ENCODE data around the gene RFTN1. TPM values are rescaled to one million over a fixed set of nuclear protein-coding genes. Genes with fewer than 3 reads are reported as not detected.

The RFTN1 gene
- total RNA-seq, 2 experiments from 2014 or later = 64.4 to 66.7 TPM

DNA sequence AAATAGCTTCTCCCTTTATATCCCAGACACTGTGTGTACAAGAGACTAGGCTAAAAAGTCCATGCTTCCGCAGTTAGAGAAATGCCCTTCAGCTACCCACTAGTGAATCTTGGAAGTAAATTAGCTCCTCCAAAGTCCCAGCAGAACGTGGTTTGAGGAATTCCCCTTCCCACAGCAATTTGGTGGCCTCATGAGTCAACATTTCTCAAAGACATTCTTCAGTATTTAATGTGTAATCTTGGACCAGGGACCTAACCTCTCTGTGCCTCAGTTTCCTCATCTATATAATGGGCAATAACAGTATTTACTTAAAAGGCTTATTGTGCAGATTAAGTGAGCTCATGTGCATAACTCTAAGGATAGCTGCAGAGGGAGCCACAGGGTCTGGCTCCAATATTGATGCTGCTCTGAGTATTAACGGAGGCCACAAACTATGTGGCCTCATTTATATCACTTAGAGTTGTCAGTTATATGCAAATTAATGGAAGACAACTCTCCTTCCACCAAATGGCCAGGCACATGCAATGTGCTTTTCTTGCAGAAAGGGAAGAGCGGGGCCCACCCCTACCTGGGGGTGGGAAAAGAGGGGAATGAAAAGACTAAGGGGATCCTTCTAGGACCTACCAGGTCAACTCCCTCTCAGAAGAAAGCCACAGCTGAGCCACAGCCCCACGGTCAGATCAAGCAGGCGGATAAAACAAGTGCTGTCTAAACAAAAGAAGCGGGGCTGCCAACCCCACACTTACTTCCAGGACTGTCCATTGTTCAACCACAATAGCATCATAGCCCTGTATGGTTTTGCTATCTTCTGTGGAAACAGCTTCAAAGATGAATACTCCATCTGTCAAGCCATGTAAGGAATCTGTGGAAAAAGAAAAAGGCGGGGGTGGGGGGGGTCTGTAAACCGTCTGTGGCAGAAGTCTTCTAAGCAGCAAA lies 156.0 kb downstream of the RFTN1 start:
- Mint-ChIP-seq H3K4me1 (peaks cover 17% of the 10 kb centered on the region), H3K27me3 (no peaks in the 10 kb centered on the region), H3K36me3 (peaks cover 29% of the 10 kb centered on the region), H3K4me3 (no peak overlapping the region), H3K27ac (no peak overlapping the region), H3K9me3 (no peaks in the 10 kb centered on the region)
- ATAC-seq (ENCODE audit: low read depth) = no peak
- no peak for DNase-seq
- POLR2A ChIA-PET = no interaction called here

DNA sequence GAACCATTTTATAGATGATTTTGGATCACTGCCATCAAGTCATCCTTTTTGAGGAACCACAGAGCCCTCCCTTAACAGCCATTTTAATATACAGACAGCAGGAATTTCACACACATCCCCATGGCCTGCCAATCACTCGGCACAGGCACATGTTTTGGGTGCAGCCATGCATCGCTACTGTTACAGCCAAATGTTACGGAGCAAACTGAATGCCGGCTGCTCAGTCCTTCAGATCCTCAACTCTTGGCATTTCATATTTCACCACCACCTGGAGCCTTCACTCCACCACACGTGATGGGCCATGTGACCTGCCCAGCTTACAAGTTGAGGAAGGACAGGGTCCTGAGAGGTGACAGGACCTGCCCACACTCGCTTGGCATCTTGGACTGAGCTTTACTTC lies 157.7 kb downstream of the RFTN1 start:
- ATAC-seq (ENCODE audit: low read depth) = no peak
- DNase-seq = no peak
- H3K4me1 Mint-ChIP-seq = peaks cover 17% of the 10 kb centered on the region
- POLR2A ChIA-PET = no interaction called here
- H3K36me3 Mint-ChIP-seq = peaks cover 25% of the 10 kb centered on the region
- no peaks in the 10 kb centered on the region for H3K9me3 Mint-ChIP-seq
- H3K4me3 Mint-ChIP-seq = no peak overlapping the region
- peak overlapping the region; percentile 56 for H3K27ac Mint-ChIP-seq
- H3K27me3 Mint-ChIP-seq = no peaks in the 10 kb centered on the region

- DNase-seq (no peak), ATAC-seq (ENCODE audit: low read depth) (no peak)
- Mint-ChIP-seq H3K4me3 (no peak overlapping the region), H3K4me1 (peaks cover 18% of the 10 kb centered on the region), H3K36me3 (peaks cover 35% of the 10 kb centered on the region), H3K27ac (no peak overlapping the region), H3K27me3 (no peaks in the 10 kb centered on the region), H3K9me3 (no peaks in the 10 kb centered on the region)
- POLR2A ChIA-PET = interaction anchor here (1.2 kb wide), 1 partner anchor 14 kb away, joined by 3 read pairs; no protein-coding TSS in a partner anchor
Measured at GRCh38 chr3:16354291-16354690, 159.2 kb downstream of the RFTN1 start.

DNA sequence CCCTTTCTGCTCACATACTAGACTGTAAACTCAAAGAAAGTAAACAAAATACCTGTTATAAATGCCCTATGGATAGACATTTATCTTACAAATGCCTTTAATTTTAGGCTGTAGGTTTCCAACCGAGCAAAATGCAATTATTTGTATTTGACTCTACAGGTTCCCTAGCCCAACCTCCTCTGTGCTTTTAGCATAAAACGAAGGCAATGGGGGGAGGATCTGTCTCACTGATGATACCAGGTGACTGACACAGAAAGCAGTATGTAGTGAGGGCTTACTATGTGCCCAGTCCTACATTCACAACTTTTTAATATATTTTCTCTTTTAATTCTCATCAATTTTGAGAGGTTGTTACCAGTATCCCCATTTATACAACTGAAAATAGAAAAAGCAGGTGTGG lies 161.1 kb downstream of the RFTN1 start:
- no peak for ATAC-seq (ENCODE audit: low read depth)
- no peaks in the 10 kb centered on the region for H3K27me3 Mint-ChIP-seq
- H3K27ac Mint-ChIP-seq = no peak overlapping the region

DNA sequence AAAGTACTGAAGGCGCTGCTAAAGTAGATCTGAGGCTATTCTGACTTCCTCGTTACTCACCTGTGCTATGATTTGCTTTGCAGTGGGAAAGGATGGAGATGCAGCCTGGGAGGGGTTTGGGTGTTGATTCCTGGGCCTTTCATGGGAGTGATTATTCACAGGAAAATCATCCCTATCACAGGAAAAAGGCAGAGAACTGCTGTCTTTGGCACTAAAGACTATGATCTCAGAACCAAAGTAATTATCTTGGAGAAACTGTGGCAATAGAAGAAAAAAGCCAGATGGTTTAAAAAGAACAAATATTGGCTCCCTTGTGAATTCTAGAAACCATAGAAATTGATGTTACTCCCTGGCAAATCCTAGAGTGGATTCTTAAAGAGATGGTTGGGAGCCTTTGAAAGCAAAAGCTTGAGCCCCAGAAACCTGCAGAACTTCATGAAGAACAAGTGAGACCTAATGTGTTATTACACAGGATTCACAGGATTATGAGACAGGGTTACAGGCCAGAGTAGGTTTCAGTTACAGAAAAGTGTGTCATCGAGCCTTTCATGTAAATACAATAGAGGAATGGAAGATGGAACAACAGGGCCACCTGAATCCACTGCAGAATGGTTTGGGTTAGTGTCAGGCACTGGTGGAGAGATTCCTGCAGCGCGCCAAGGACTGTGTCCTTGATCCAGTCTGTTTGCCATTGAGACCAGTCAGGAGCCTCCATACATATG lies 162.7 kb downstream of the RFTN1 start:
- Mint-ChIP-seq H3K4me3 (no peak overlapping the region), H3K9me3 (no peaks in the 10 kb centered on the region), H3K4me1 (peaks cover 23% of the 10 kb centered on the region), H3K27me3 (no peaks in the 10 kb centered on the region), H3K27ac (no peak overlapping the region), H3K36me3 (peaks cover 53% of the 10 kb centered on the region)
- ATAC-seq (ENCODE audit: low read depth) (no peak), DNase-seq (no peak)
- POLR2A ChIA-PET = no interaction called here

More for the DNA sequence above, 161.1 kb downstream of the RFTN1 start:
- Mint-ChIP-seq H3K36me3 (peaks cover 48% of the 10 kb centered on the region), H3K4me3 (no peak overlapping the region), H3K9me3 (no peaks in the 10 kb centered on the region), H3K4me1 (peaks cover 15% of the 10 kb centered on the region)
- DNase-seq = no peak
- POLR2A ChIA-PET = interaction anchor here (1.0 kb wide), 1 partner anchor 159 kb away, joined by 3 read pairs; no protein-coding TSS in a partner anchor

- ATAC-seq (ENCODE audit: low read depth) (no peak), DNase-seq (no peak)
- POLR2A ChIA-PET = no interaction called here
- peaks cover 23% of the 10 kb centered on the region for H3K4me1 Mint-ChIP-seq
- H3K9me3 Mint-ChIP-seq = no peaks in the 10 kb centered on the region
- no peak overlapping the region for H3K4me3 Mint-ChIP-seq
- peaks cover 59% of the 10 kb centered on the region for H3K36me3 Mint-ChIP-seq
- no peak overlapping the region for H3K27ac Mint-ChIP-seq
- H3K27me3 Mint-ChIP-seq = no peaks in the 10 kb centered on the region
Measured at GRCh38 chr3:16349986-16350596, 163.4 kb downstream of the RFTN1 start.

- ATAC-seq (ENCODE audit: low read depth) = no peak
- Mint-ChIP-seq H3K27ac (no peak overlapping the region), H3K4me3 (no peak overlapping the region), H3K4me1 (peaks cover 26% of the 10 kb centered on the region), H3K36me3 (peaks cover 69% of the 10 kb centered on the region), H3K27me3 (no peaks in the 10 kb centered on the region), H3K9me3 (no peaks in the 10 kb centered on the region)
- DNase-seq = no peak
- POLR2A ChIA-PET = no interaction called here
Measured at GRCh38 chr3:16347548-16347947, 166.0 kb downstream of the RFTN1 start.

DNA sequence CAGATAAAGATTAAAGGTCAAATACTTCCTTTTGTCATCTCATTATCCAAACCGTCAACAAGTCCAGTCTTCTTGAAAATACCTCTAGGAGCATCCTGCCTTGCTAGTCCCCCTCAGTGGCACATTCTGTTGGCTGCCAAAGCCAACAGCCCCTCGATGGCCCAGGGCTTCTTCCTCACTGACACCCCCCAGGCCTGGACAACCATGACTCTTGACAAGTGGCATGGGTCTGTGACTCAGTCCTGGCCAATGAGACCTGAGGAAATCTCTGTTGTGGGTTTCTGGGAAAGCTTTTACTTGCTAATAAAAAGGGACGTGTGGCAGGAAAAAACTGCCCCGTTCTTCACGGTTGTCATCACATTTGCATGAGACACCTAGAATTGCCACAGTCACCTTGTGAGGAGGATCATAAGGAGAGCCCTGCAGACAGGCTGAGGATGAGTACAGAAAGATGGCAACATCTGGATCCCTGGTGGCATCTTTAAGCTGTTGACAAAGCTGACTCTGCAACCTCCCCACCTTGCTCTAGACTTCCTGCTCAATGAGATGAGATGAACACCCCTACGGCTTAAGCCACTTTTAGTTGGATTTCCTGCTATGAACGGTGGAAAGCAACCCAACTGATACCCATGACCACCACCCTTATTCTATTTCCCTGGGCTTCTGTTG lies 167.0 kb downstream of the RFTN1 start:
- Mint-ChIP-seq H3K4me1 (peaks cover 26% of the 10 kb centered on the region), H3K36me3 (peaks cover 68% of the 10 kb centered on the region), H3K27ac (peak overlapping the region; percentile 53), H3K27me3 (no peaks in the 10 kb centered on the region), H3K9me3 (no peaks in the 10 kb centered on the region), H3K4me3 (no peak overlapping the region)
- DNase-seq (no peak), ATAC-seq (ENCODE audit: low read depth) (peak; percentile 29)
- POLR2A ChIA-PET = no interaction called here

GRCh38 chr3:16343101-16343500 lies 170.4 kb downstream of the RFTN1 start:
- no peaks in the 10 kb centered on the region for H3K27me3 Mint-ChIP-seq
- DNase-seq (no peak), ATAC-seq (ENCODE audit: low read depth) (no peak)
- H3K9me3 Mint-ChIP-seq = no peaks in the 10 kb centered on the region
- no peak overlapping the region for H3K4me3 Mint-ChIP-seq
- H3K36me3 Mint-ChIP-seq = peaks cover 62% of the 10 kb centered on the region
- H3K27ac Mint-ChIP-seq = peak overlapping the region; percentile 63
- H3K4me1 Mint-ChIP-seq = peaks cover 45% of the 10 kb centered on the region
- POLR2A ChIA-PET = no interaction called here

- POLR2A ChIA-PET = interaction anchor here (0.6 to 1.6 kb wide), 11 partner anchors 14 to 173 kb away, joined by 3 to 6 read pairs (median 4); partner anchors contain the start of genes DPH3 and OXNAD1
- H3K27me3 Mint-ChIP-seq = no peaks in the 10 kb centered on the region
- H3K9me3 Mint-ChIP-seq = no peaks in the 10 kb centered on the region
- H3K36me3 Mint-ChIP-seq = peaks cover 51% of the 10 kb centered on the region
- H3K4me3 Mint-ChIP-seq = no peak overlapping the region
- H3K4me1 Mint-ChIP-seq = peaks cover 49% of the 10 kb centered on the region
- ATAC-seq (ENCODE audit: low read depth) = peak; percentile 16
- H3K27ac Mint-ChIP-seq = peak overlapping the region; percentile 92
- no peak for DNase-seq
Measured at GRCh38 chr3:16338999-16339398, 174.5 kb downstream of the RFTN1 start.

- DNase-seq (peak; percentile 69), ATAC-seq (ENCODE audit: low read depth) (peak; percentile 89)
- no peaks in the 10 kb centered on the region for H3K27me3 Mint-ChIP-seq
- peaks cover 45% of the 10 kb centered on the region for H3K36me3 Mint-ChIP-seq
- no peaks in the 10 kb centered on the region for H3K9me3 Mint-ChIP-seq
- H3K4me1 Mint-ChIP-seq = peaks cover 41% of the 10 kb centered on the region
- H3K27ac Mint-ChIP-seq = peak overlapping the region; percentile 92
- POLR2A ChIA-PET = interaction anchor here (0.7 to 2.0 kb wide), 16 partner anchors 13 to 174 kb away, joined by 3 to 6 read pairs (median 4); partner anchors contain the start of genes DPH3 and OXNAD1
- peak overlapping the region; percentile 73 for H3K4me3 Mint-ChIP-seq
Measured at GRCh38 chr3:16337856-16338540, 175.5 kb downstream of the RFTN1 start.

- H3K27ac Mint-ChIP-seq = peak overlapping the region; percentile 92
- peaks cover 56% of the 10 kb centered on the region for H3K36me3 Mint-ChIP-seq
- ATAC-seq (ENCODE audit: low read depth) (no peak), DNase-seq (no peak)
- H3K4me3 Mint-ChIP-seq = no peak overlapping the region
- no peaks in the 10 kb centered on the region for H3K27me3 Mint-ChIP-seq
- no peaks in the 10 kb centered on the region for H3K9me3 Mint-ChIP-seq
- POLR2A ChIA-PET = interaction anchor here (0.6 to 2.0 kb wide), 6 partner anchors 26 to 1686 kb away, joined by 3 to 5 read pairs (median 4); no protein-coding TSS in a partner anchor
- peaks cover 45% of the 10 kb centered on the region for H3K4me1 Mint-ChIP-seq
Measured at GRCh38 chr3:16336825-16337224, 176.7 kb downstream of the RFTN1 start.

All from activated naive CD8-positive, alpha-beta T cell treated with anti-CD3 and anti-CD28 coated beads, Interleukin-2, amount 10 ng/mL, durations not matched to agents 7 days and 5 days (primary cell).